Central memory CD8-positive, alpha-beta T cell (primary cell): ENCODE results near the gene NR5A2.

ENCODE experiments used
- ATAC-seq: fragments of 150-1000 bp; cut with Tn5 transposase; replicated peaks from 2 replicates; pipeline ENCODE4 v1.10.0; 2022; ENCODE audit warnings: mild to moderate bottlenecking, moderate FRiP score, moderate number of reproducible peaks; ENCODE audit not compliant: poor library complexity, severe bottlenecking; ENCODE audit errors: extremely low read depth
- DNase-seq, 2 donors: peaks; one replicate each; pipeline ENCODE4 v3.0.0; 2021; ENCODE audit warnings: low spot score in 2 of 2
- H3K27ac Mint-ChIP-seq: one replicate; pipeline ENCODE4 v1.8.0; 2022; ENCODE audit warnings: low read depth, mild to moderate bottlenecking, moderate library complexity, mixed read lengths
- H3K27me3 Mint-ChIP-seq: one replicate; pipeline ENCODE4 v1.8.0; 2022; ENCODE audit warnings: mixed read lengths
- H3K36me3 Mint-ChIP-seq: one replicate; pipeline ENCODE4 v1.8.0; 2022; ENCODE audit warnings: mild to moderate bottlenecking, moderate library complexity, mixed read lengths; ENCODE audit not compliant: insufficient read depth
- H3K4me1 Mint-ChIP-seq: one replicate; pipeline ENCODE4 v1.8.0; 2022; ENCODE audit warnings: mixed read lengths
- H3K4me3 Mint-ChIP-seq: one replicate; pipeline ENCODE4 v1.8.0; 2022; ENCODE audit warnings: mild to moderate bottlenecking, moderate library complexity, mixed read lengths
- H3K9me3 Mint-ChIP-seq: one replicate; pipeline ENCODE4 v1.8.0; 2022; ENCODE audit warnings: mixed read lengths

The NR5A2 gene

GRCh38 chr1:200027264-200027823 lies at the start of gene NR5A2:
Gene NR5A2 (plus strand): TSS chr1:200027710. CDS start chr1:200027848, 138 bp downstream.
- DNase-seq = no peak
- ATAC-seq = no peak
- Mint-ChIP-seq H3K36me3 (no peaks in the 10 kb centered on the region), H3K9me3 (no peaks in the 10 kb centered on the region), H3K4me1 (no peaks in the 10 kb centered on the region), H3K27me3 (peaks cover 64% of the 10 kb centered on the region), H3K27ac (no peak within 1 kb of the TSS), H3K4me3 (peak within 1 kb of the TSS; percentile 59)

- H3K9me3 Mint-ChIP-seq = no peaks in the 10 kb centered on the region
- ATAC-seq = no peak
- peaks cover 10% of the 10 kb centered on the region for H3K27me3 Mint-ChIP-seq
- H3K4me1 Mint-ChIP-seq = no peaks in the 10 kb centered on the region
- H3K27ac Mint-ChIP-seq = no peak overlapping the region
- DNase-seq = no peak
- H3K36me3 Mint-ChIP-seq = no peaks in the 10 kb centered on the region
- no peak overlapping the region for H3K4me3 Mint-ChIP-seq
Measured at GRCh38 chr1:199978408-199978940, 49.0 kb upstream of the NR5A2 start.

- no peak overlapping the region for H3K27ac Mint-ChIP-seq
- no peaks in the 10 kb centered on the region for H3K9me3 Mint-ChIP-seq
- no peak for ATAC-seq
- H3K4me1 Mint-ChIP-seq = no peaks in the 10 kb centered on the region
- DNase-seq = no peak
- H3K27me3 Mint-ChIP-seq = peaks cover 8% of the 10 kb centered on the region
- H3K36me3 Mint-ChIP-seq = no peaks in the 10 kb centered on the region
- no peak overlapping the region for H3K4me3 Mint-ChIP-seq
Measured at GRCh38 chr1:199979071-199979470, 48.4 kb upstream of the NR5A2 start.

GRCh38 chr1:199981584-199981983 lies 45.9 kb upstream of the NR5A2 start:
- ATAC-seq (no peak), DNase-seq (no peak)
- Mint-ChIP-seq H3K4me3 (no peak overlapping the region), H3K27me3 (no peaks in the 10 kb centered on the region), H3K4me1 (no peaks in the 10 kb centered on the region), H3K36me3 (no peaks in the 10 kb centered on the region), H3K27ac (no peak overlapping the region), H3K9me3 (no peaks in the 10 kb centered on the region)

- ATAC-seq (no peak), DNase-seq (no peak)
- Mint-ChIP-seq H3K27ac (no peak overlapping the region), H3K27me3 (no peaks in the 10 kb centered on the region), H3K36me3 (no peaks in the 10 kb centered on the region), H3K9me3 (no peaks in the 10 kb centered on the region), H3K4me1 (no peaks in the 10 kb centered on the region), H3K4me3 (no peak overlapping the region)
Measured at GRCh38 chr1:199982606-199983005, 44.9 kb upstream of the NR5A2 start.

- Mint-ChIP-seq H3K9me3 (no peaks in the 10 kb centered on the region), H3K27ac (no peak overlapping the region), H3K4me1 (no peaks in the 10 kb centered on the region), H3K4me3 (no peak overlapping the region), H3K27me3 (no peaks in the 10 kb centered on the region), H3K36me3 (no peaks in the 10 kb centered on the region)
- ATAC-seq (no peak), DNase-seq (no peak)
Measured at GRCh38 chr1:199983531-199983930, 44.0 kb upstream of the NR5A2 start.

- no peak for ATAC-seq
- Mint-ChIP-seq H3K27me3 (peaks cover 23% of the 10 kb centered on the region), H3K4me1 (no peaks in the 10 kb centered on the region), H3K36me3 (no peaks in the 10 kb centered on the region), H3K9me3 (no peaks in the 10 kb centered on the region), H3K27ac (no peak overlapping the region), H3K4me3 (no peak overlapping the region)
- DNase-seq = no peak
Measured at GRCh38 chr1:199995096-199995685, 32.3 kb upstream of the NR5A2 start.

- Mint-ChIP-seq H3K27me3 (peaks cover 12% of the 10 kb centered on the region), H3K36me3 (peaks cover 1% of the 10 kb centered on the region), H3K9me3 (no peaks in the 10 kb centered on the region), H3K4me1 (no peaks in the 10 kb centered on the region), H3K27ac (no peak overlapping the region), H3K4me3 (no peak overlapping the region)
- no peak for DNase-seq
- no peak for ATAC-seq
Measured at GRCh38 chr1:200005165-200005564, 22.3 kb upstream of the NR5A2 start.

- no peaks in the 10 kb centered on the region for H3K4me1 Mint-ChIP-seq
- H3K9me3 Mint-ChIP-seq = no peaks in the 10 kb centered on the region
- H3K4me3 Mint-ChIP-seq = no peak overlapping the region
- H3K27me3 Mint-ChIP-seq = peaks cover 16% of the 10 kb centered on the region
- H3K27ac Mint-ChIP-seq = no peak overlapping the region
- ATAC-seq (no peak), DNase-seq (no peak)
- H3K36me3 Mint-ChIP-seq = no peaks in the 10 kb centered on the region
Measured at GRCh38 chr1:200006711-200007110, 20.8 kb upstream of the NR5A2 start.

GRCh38 chr1:200015811-200016210 lies 11.7 kb upstream of the NR5A2 start:
- DNase-seq = no peak
- no peaks in the 10 kb centered on the region for H3K36me3 Mint-ChIP-seq
- no peaks in the 10 kb centered on the region for H3K9me3 Mint-ChIP-seq
- no peak overlapping the region for H3K27ac Mint-ChIP-seq
- no peak overlapping the region for H3K4me3 Mint-ChIP-seq
- H3K4me1 Mint-ChIP-seq = no peaks in the 10 kb centered on the region
- peaks cover 31% of the 10 kb centered on the region for H3K27me3 Mint-ChIP-seq
- ATAC-seq = no peak

GRCh38 chr1:200021577-200022238 lies 5.8 kb upstream of the NR5A2 start:
- Mint-ChIP-seq H3K27ac (no peak overlapping the region), H3K4me1 (no peaks in the 10 kb centered on the region), H3K27me3 (peaks cover 22% of the 10 kb centered on the region), H3K4me3 (no peak overlapping the region), H3K36me3 (no peaks in the 10 kb centered on the region), H3K9me3 (no peaks in the 10 kb centered on the region)
- ATAC-seq = no peak
- no peak for DNase-seq

- no peak overlapping the region for H3K4me3 Mint-ChIP-seq
- peaks cover 26% of the 10 kb centered on the region for H3K27me3 Mint-ChIP-seq
Measured at GRCh38 chr1:200022239-200022804, 5.2 kb upstream of the NR5A2 start.

GRCh38 chr1:200028586-200029034 lies 1.1 kb downstream of the NR5A2 start:
- Mint-ChIP-seq H3K27ac (no peak overlapping the region), H3K27me3 (peaks cover 61% of the 10 kb centered on the region), H3K36me3 (no peaks in the 10 kb centered on the region), H3K4me1 (no peaks in the 10 kb centered on the region), H3K9me3 (no peaks in the 10 kb centered on the region), H3K4me3 (peak overlapping the region; percentile 59)
- ATAC-seq (no peak), DNase-seq (no peak)

More at GRCh38 chr1:200022239-200022804, 5.2 kb upstream of the NR5A2 start:
- ATAC-seq (no peak), DNase-seq (no peak)
- H3K9me3 Mint-ChIP-seq = no peaks in the 10 kb centered on the region
- H3K4me1 Mint-ChIP-seq = no peaks in the 10 kb centered on the region
- H3K27ac Mint-ChIP-seq = no peak overlapping the region
- no peaks in the 10 kb centered on the region for H3K36me3 Mint-ChIP-seq
